DMS153 treated with DMSO at 0.1 percent for 48 hours (cell line): ENCODE data around the gene TOMM70.
"Not testable (repeated sequence)": the region's sequence is repeated elsewhere in the genome, so short reads cannot be mapped to it uniquely, and the experiment has no call there.

ENCODE experiments used
- DNase-seq: peaks from one replicate; lab custom pipeline; 2025; ENCODE audit not compliant: unreplicated experiment; lab: John Stamatoyannopoulos, UW

Gene TOMM70

DNA sequence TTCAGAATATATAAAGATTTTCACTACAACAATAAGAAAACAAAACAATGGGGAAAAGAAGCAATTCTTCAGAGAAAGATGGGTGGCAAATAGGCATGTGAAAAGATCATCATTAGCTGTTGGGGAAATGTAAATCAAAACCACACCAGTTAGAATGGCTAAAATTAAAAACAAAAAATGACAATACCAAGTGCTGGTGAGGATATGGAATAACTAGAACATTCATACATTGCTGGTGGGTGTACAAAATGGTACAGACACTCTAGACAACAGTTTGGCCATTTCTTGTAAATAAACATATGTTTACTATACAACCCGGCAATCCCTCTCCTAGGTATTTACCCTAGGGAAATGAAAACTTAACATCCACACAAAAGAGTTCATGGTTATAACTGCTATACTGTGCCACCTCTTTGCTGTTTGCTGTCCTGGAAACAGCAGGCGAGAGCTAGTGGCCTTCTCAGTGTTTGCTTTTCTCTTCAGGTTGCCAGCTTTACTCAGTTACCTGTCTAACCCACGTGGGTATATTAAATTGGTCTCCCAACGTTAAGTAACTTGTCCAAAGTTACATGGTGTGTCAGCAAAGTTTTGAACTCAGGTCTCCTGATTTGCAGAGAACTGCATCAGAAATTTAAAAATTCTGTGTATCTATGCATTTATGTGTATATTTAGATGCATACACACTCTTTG lies 70.9 kb downstream of the TOMM70 start:
- no peak for DNase-seq

DNA sequence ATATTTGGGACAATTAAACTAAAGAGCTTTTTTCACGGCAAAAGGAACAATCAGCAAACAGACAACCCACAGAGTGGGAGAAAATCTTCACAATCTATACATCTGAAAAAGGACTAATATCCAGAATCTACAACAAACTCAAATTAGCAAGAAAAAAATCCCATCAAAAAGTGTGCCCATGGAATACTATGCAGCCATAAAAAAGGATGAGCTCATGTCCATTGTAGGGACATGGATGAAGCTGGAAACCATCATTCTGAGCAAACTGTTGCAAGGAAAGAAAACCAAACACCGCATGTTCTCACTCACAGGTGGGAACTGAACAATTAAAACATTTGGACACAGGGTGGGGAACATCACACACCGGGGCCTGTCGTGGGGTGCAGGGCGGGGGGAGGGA lies 73.5 kb downstream of the TOMM70 start:
- not testable (repeated sequence) for DNase-seq

- DNase-seq, result no peak
Observed at GRCh38 chr3:100325827-100326226, 75.1 kb downstream of the TOMM70 start.

GRCh38 chr3:100324044-100324443 lies 76.8 kb downstream of the TOMM70 start:
- DNase-seq, result no peak

DNA sequence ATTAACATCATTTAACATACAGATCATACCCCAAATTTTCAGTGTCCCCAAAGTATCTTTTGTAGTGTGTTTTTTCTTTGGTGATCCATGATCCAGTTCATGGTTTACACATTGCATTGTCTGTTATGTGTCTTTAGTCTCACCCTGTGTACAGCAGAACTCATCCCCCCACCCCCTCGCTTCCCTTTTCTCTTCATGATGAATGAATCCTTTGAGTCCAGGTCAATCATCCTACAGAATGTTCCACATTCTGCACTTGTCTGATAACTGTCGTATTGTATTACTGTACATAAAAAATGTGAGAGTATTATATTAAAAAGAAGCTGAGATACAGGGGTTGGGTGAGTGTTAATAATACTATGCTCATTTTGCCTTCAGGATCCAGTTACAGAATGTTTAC lies 80.9 kb downstream of the TOMM70 start:
- no peak for DNase-seq

- no peak for DNase-seq
Observed at GRCh38 chr3:100317912-100318311, 83.0 kb downstream of the TOMM70 start.

- peak; percentile 6 for DNase-seq
Observed at GRCh38 chr3:100316641-100317069, 84.2 kb downstream of the TOMM70 start.
